DMS53 (cell line): ENCODE data around the gene NDUFS7.
A peak's percentile ranks its signal among the peaks of the same experiment; 100 is the strongest.

Source experiments
- DNase-seq: peaks from one replicate; lab custom pipeline; 2025; lab: John Stamatoyannopoulos, UW

Gene NDUFS7

DNA sequence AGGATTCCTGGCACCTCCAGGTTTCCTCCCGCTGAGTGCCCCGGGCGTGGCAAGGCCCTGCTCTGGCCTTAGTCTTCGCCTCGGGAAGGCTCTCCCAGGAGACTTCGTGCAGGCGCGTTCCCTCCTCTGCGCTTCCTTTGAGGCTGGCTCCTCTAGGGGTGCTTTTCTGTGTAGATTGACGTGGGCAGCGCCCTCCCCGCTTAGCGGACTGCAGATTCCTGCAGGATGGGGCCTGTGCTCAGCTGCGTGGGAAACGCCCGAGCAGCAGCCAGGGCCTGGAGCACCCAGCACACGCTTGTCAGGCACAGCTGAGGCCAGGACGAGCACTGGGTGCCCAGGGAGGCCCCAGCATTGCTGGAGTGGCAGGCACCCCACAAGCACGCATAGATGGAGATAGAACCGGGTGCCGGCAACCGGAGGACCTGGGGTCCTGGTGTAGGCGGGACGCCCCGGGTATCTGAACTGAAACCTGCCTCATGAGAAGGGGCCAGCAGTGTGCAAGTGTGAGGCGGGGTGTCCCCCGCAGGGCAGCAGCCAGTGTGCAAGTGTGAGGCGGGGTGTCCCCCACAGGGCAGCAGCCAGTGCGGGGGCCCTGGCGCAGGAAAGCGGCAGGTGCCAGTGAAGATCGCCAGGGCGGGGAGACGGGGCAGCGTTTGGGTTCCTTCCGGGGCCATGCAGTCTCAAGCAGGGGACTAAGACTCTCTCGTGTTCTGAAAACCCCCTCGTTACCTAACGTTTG is 3.4 kb downstream of the NDUFS7 start:
- DNase-seq, result no peak

DNA sequence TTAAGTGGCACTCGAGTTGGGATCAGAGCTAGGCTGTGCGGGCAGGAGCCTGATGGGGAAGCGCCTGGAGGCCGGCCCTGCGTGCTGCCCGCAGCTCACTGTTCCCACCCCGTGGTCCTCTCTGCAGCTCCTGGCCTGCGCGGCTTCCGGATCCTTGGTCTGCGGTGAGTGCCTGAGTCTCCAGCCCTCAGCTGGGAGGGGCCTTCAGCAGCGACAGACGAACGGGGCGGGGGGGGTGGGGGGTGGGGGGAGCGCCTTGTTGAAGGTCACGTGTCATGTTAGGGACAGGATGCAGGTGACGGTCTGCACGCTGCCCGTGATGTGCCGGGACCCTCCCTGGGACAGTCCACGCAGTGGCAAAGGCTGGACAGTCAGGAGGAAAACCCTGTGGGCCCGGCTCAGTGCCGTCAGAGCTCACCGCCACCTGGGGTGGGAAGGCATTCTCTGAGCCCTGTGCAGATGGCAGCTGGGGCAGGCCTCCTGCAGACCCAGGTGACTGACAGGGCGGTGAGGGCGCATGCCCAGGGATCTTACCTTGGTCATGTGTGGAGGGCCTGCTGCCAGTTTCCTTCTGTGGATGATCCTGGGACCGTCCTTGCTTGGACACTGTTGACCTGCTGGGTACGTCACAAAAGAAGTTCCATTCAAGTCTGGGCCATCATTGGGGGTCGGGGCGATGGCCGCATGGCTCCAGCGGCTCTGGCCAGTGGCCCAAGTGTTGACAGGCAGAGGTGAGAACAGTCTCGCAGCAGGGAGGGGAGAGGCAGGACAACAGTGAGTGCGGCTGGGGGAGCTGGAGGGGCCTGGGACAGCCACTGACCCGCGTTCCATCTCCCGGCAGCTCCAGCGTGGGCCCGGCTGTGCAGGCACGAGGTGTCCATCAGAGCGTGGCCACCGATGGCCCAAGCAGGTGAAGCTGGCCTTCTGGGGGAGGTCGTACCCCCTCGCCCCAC is 4.3 kb downstream of the NDUFS7 start:
- DNase-seq, result no peak

DNA sequence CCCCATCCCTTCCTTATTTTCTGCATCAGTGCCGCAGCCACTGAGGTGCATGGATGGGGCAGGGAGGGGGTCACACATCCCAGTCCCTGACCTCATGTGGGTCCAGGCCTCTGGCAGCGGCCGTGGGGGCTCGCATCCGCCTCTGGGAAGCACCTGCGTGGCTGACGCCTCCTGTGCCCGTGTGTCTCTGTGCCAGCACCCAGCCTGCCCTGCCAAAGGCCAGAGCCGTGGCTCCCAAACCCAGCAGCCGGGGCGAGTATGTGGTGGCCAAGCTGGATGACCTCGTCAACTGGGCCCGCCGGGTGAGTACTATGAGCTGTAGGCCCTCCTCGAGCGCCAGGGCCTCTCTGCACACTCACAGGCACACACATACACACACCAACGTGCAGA is 4.9 kb downstream of the NDUFS7 start:
- DNase-seq, result no peak

DNA sequence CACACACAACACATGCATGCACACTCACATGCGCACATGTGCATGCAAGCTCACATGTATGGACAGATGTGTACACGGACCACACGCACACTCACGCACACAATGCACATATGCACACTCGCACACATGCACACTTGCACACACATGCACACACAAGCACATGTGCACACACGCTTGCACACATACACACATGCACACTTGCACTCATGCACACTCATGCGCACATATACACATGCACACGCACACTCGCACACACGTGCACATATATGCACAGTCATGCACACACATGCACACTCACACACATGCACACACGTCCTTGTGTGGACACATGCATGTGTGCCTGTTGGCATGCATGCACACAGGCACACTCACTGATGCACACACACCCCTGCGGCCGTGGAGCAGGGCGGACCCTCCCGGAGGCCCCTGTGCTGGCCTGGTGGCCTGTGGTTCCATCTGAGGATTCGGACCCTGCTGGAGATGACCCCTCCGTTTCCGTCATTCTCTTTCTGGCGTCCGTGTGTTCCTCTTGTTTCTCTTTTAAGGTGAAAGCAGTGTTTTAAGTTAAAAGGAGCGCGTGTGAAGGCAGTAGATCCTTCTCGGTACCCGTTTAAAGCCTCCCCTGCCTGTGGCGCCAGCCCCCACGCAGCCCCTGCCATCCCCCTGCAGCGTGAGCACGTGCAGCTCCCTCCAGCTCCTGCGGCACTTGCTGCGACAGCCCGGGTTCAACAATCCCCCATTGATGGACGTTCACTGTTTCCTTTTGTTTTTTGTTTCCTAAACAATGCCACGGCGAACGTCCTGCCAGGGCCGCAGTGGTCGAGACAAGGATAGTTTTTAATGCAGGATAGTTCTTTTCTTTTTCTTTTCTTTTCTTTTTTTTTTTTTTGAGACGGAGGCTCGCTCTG is 5.6 kb downstream of the NDUFS7 start:
- no peak for DNase-seq

DNA sequence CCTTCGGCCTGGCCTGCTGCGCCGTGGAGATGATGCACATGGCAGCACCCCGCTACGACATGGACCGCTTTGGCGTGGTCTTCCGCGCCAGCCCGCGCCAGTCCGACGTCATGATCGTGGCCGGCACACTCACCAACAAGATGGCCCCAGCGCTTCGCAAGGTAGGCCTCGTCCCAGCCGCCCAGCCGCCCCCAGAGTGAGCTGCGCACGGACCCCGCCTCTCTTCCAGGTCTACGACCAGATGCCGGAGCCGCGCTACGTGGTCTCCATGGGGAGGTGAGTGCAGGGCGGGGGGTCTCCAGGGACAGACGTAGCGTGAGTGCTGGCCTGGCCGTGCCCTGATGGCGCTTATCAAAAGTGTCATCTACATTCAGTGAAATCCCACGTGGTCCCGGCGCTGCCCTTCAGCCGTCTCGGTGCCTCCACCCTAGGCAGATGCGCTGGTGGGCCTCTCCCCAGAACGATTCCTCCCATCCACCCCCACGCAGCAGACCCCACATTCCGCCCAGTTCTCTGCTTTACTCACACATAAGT is 7.2 kb downstream of the NDUFS7 start:
- DNase-seq, result no peak

DNA sequence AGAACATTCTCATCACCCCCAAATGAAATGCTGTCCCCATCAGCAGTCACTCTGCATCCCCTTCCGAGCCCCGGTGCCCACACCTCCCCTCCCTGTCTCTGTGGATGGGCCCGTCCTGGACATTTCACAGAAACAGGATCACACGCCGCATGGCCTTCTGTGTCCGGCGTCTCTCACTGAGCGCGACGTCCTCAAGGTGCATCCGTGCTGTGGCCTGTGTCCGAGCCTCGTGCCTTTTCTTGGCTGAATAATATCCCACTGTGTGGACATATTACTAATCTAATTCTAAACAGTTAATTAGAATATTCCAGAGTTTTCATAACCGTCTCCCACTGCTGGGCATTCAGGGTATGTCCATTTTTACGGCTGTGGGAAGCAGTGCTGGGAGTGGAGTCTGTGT is 8.7 kb downstream of the NDUFS7 start:
- no peak for DNase-seq

DNA sequence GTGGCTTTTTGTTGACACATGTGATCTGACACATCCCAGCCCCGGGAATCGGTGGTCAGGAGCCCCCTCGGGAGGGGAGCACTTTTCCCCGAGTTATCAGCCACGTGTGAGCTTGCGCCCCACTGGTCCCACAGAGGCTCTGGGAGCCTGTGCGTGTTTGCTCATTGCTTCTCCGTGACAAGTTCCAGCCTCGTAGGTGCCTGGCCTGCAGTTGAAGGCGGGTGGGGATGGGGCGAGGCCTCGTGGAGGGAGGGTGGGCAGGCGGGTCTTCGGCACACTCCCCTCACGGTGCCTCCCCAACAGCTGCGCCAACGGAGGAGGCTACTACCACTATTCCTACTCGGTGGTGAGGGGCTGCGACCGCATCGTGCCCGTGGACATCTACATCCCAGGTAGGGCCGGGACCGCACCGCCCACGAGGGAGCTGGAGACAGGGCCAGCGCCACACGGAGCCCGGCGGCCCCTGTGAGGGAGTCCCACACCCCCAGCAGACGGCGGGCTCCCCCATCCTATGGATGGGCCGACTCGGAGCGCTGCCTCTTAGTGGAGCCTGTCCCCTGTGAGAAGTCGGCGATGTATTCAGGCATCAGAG is 9.3 kb downstream of the NDUFS7 start:
- no peak for DNase-seq

DNA sequence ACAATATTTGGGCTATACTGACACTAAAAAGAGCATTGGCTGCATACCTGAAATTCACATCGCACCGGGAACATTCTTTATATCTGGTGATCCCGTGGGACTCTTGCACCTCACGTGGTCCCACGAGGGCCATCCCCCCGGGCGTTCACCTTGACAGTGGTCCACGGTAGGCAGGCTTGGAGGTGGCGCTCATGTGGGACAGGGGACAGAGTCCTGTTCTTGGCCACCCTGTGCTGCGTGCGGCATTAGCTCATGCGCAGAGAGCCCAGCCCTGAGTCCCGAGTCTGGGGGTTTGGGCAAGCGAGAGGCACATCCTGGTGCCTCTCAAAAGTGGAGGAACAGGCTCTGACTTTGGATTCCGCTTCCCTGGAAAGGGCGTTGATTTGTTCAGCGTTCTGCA is 10.1 kb downstream of the NDUFS7 start:
- no peak for DNase-seq

DNA sequence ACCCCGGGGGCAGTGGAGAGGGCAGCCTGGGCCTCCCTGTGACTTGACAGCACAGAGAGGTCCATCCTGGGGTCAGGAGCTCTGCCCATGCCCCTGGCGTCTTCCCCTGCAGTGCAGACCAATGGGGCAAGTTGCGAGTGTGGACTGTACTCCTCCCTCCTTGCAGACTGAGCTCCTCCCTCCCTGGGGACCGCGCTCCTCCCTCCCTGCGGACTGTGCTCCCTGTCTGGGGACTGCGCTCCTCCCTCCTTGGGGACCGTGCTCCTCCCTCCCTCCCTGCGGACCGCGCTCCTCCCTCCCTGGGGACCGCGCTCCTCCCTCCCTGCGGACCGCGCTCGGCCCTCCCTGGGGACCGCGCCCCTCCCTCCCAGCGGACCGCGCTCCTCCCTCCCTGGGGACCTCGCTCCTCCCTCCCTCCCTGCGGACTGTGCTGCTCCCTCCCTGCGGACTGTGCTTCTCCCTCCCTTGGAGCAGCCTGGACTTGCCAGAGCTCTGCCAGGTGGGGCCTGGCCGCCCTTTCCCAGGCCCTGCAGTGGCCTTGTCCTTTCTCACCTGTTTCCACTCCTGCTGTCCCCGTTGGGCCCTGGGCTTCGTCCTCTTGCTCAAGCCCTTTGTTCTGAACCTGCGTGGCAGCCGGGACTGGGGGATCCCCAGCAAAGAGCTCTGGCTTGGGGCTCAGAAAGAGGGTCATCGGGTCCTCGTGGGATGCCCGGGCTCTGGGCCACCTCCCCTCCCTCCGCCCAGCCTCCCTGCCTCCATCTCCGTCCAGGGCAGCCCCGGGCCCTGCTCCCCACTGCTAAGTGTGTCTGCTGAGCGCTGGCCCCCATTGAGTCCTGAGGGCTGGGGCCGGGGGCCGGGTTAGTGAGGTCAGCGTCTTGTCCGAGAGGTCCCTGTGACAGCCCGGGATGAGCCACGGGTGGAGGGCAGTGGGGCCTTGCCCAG is 10.8 kb downstream of the NDUFS7 start:
- peak; percentile 90 for DNase-seq

DNA sequence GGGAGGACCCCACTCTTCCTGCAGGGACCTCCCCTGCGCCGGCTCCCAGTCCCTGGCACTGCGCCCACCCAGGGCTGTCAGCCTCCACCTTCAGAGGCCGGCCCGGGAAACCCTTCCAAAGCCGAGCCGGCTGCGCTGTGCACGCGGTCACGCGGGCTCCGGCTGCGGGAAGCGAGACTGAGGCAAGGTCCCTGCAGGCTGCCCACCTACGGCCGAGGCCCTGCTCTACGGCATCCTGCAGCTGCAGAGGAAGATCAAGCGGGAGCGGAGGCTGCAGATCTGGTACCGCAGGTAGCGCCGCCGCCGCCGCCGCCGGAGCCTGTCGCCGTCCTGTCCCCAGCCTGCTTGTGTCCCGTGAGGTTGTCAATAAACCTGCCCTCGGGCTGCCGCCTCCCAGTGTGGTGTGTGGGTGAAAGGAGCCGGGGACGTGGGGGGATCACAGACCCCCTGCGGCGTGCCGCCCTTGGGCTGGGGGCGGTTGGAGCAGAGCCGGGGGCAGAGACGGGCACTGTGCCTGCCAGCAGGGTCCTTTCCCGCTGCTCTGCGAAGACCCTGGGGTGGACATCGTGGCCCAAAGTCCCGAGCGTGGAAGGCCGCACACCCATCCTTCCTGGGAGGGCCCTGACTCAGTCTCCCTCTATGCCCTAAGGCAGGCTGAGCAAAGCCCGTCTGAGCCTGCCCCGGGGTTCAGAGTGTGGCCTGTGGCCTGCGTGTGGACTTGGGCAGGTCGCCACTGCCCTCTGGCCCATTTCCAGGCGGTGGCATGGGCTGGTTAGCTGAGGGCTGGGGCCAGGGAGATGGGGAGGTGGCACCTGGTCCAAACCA is 11.7 kb downstream of the NDUFS7 start:
- peak; percentile 66 for DNase-seq

DNA sequence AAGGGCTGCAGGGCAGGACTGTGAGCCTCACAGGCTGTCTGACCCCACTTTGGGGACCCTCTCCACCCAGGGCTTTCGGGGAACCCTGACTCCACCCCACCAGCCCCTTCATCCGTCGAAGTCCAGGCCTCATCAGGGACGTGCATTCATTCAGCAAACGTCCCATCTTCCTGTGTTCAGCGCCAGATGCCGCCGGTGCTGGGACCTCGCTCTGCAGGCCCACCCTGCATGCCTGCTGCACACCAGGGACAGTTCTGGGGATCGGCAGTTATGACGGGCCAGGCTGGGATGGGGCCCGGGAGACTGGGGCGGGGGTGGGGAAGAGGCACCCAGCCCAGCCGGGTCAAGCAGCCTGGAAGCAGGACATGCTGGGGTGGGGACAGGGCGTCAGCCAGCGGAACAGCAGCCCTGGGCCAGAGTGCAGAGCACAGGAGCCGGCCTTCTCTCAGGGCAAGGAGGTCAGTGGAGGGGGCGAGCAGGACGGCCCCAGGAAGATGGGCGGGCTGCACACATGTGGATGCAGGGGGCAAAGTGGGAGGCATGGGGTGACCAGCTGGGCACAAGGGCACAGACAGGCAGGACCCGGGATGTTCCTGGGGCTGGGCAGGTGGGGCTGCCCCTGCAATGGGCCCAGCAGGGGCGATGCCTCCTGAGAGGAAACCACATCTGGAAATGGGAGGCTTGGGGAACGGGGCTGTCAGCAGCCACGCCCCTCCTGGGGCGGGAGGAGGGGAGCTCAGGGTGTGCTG is 12.5 kb downstream of the NDUFS7 start:
- no peak for DNase-seq

DNA sequence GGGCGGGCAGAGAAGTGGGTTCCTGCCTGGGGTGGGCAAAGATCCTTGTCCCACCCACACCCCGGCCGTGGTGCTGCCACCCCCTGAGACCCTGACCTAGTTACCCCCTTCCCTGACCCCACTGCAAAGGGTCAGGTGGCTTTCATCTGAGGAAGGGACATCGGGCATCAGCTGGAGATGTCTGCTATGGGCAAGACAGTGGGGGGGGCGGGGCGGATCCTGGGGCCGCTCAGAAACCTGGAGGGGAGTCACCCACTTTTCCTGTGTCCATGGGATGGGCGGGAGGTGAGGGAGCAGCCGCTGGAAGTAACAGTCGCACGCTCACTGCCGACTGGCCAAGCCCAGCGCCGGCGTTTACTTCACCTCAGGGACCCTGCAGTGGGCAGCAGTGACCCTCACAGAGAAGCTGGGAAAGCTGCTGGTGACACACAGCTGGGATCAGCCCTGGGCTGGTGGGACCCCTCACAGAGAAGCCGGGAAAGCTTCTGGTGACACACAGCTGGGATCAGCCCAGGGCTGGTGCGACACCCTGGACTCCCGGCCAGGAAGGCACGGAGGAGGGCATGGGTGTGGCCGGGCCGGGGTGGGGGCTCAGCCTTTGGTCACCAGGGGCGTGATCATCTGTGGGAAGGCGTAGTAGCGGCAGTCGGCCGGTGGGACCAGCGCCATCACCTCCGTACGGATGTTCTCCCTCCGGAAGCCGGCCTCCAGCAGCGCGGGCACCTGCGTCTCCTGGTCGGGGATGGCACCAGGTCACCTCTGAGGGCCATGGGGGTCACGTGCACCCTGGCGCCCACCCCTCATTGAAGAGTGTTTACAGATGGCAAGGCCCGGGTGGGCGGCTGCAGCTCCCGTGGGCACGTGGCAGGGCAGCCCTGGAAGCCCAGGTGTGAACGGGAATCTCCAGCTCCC is 13.3 kb downstream of the NDUFS7 start:
- DNase-seq, result no peak

DNA sequence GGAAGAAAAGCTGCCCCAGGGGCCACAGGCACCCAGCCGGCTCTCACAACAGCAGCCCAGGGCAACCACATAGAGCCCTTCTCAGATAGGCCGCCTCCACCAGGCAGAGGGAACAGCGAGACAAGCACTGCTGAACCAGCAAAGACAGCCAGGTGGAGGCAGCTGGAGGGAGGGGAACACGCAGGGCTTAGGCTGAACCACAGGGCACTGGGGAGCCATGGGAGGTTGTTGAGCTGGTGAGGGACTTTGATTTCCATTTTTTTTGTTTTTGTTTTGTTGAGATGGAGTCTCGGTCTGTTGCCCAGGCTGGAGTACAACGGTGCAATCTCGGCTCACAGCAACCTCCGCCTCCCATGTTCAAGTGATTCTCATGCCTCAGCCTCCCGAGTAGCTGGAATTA is 14.1 kb downstream of the NDUFS7 start:
- DNase-seq, result peak; percentile 24

DNA sequence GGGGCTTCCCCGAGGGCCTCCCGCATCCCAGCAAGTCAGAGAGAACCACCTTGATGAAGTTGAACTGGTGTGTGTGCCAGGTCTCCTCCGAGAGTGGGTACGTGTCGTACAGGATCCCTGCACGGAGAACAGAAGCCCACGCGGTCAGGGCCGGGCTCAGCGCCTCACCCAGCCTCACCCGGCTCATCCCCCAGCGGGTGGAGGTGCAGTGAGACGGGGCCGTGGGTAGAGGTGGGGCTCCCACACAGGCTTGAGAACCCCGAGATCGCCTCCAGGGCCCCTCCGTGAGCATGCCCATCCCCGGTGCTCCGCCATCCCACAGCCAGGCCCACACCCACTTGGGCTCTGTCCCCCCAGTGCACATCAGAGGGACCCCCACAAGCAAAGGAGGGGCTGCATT is 15.4 kb downstream of the NDUFS7 start:
- DNase-seq, result no peak

DNA sequence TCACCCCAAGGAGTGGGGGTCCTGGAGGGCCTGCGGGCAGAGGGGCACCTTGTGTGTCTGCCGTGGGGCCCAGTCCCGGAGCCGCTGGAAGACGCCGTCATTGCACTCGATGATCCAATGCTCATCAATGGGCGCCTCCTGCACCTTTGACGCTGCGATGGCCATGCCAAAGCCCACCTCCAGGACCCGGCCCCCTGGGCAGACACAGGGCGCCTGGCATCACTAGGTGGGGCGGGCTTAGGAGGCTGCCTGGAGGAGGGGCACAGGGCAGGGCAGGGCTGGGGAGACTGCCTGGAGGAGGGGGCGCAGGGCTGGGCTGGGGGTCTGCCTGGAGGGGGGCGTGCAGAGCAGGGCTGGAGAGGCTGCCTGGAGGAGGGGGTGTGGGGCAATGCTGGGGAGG is 16.0 kb downstream of the NDUFS7 start:
- no peak for DNase-seq

DNA sequence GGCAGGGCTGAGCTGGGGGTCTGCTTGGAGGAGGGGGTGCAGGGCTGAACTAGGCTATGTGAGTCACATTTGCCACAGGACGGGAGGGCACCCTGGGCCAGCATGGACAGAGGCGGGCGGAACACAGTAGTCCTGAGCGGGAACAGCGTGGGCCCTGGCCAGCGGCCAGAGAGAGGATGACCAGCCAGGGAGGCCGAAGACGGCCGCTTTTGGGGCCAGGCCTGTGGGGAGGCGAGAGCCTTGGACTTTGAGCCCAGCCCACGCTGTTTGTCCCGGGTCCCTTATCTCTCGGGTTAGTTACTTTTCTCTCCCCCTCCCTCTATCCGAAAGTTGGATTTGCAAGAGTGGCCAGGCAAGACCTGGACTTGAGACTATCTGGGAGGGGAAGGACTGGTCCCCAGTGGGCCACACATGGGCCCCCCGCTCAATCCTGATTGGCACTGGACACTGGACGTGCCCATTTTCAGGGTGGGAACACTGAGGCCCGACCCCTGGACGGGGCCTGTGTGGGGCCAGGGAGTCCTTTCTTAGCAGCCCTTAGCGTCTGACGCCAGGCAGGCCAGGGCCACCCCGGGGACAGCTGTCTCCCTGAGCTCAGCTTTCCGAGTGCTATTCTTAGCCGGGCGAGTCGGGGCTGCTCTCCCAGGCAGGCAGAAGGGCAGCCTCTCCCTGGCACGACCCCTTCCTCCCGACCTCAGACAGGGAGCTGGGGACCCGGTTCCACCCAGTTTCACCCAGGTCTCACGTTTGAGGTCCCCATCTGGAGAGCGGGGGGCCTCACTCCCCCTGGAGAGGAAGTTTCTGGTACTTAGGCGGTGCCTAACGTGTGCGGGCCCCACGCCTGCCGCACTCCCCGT is 16.8 kb downstream of the NDUFS7 start:
- DNase-seq, result peak; percentile 74
